HG02642 (cell line): Measurements from ENCODE around the gene CDNF.
"Not testable (repeated sequence)": the region's sequence is repeated elsewhere in the genome, so short reads cannot be mapped to it uniquely, and the experiment has no call there.

Experiments used
- ATAC-seq: cut with Tn5 transposase; IDR thresholded peaks from one replicate; pipeline ENCODE4 v1.9.1; 2021; ENCODE audit warnings: mild to moderate bottlenecking; ENCODE audit not compliant: unreplicated experiment, poor library complexity

Gene CDNF

GRCh38 chr10:14837757-14838581 lies at the start of gene CDNF, which contains the start of the genes HSPA14 and MSANTD7:
CDNF (minus strand) TSS chr10:14838037; CDS start chr10:14837946, 91 bp downstream.
HSPA14 (plus strand) TSS chr10:14838306; CDS start chr10:14838403, 97 bp downstream.
MSANTD7 (plus strand) TSS chr10:14838306; CDS start chr10:14842285, 3,979 bp downstream.
- peak; percentile 95 for ATAC-seq

GRCh38 chr10:14884082-14884481 lies 46.2 kb upstream of the CDNF start:
- no peak for ATAC-seq

- no peak for ATAC-seq
Measured at GRCh38 chr10:14880229-14880628, 42.4 kb upstream of the CDNF start.

- no peak for ATAC-seq
Measured at GRCh38 chr10:14879928-14880193, 42.0 kb upstream of the CDNF start.

- peak; percentile 25 for ATAC-seq
Measured at GRCh38 chr10:14879124-14879927, 41.5 kb upstream of the CDNF start.

- peak; percentile 95 for ATAC-seq
Measured at GRCh38 chr10:14878266-14879123, 40.7 kb upstream of the CDNF start, which contains the start of gene SUV39H2. SUV39H2 (plus strand) TSS chr10:14878866; CDS start chr10:14878889, 23 bp downstream.

- no peak for ATAC-seq
Measured at GRCh38 chr10:14876764-14877163, 38.9 kb upstream of the CDNF start.

- ATAC-seq = no peak
Measured at GRCh38 chr10:14875941-14876340, 38.1 kb upstream of the CDNF start.

- ATAC-seq = no peak
Measured at GRCh38 chr10:14873090-14873760, 35.4 kb upstream of the CDNF start.

GRCh38 chr10:14864871-14865270 lies 27.0 kb upstream of the CDNF start:
- ATAC-seq = not testable (repeated sequence)

GRCh38 chr10:14864466-14864865 lies 26.6 kb upstream of the CDNF start:
- ATAC-seq = not testable (repeated sequence)

- ATAC-seq = no peak
Measured at GRCh38 chr10:14860791-14861190, 23.0 kb upstream of the CDNF start.

- no peak for ATAC-seq
Measured at GRCh38 chr10:14859775-14860174, 21.9 kb upstream of the CDNF start.

GRCh38 chr10:14859043-14859442 lies 21.2 kb upstream of the CDNF start:
- no peak for ATAC-seq

- no peak for ATAC-seq
Measured at GRCh38 chr10:14858338-14858960, 20.6 kb upstream of the CDNF start.

GRCh38 chr10:14855453-14855852 lies 17.6 kb upstream of the CDNF start:
- no peak for ATAC-seq

GRCh38 chr10:14852236-14852635 lies 14.4 kb upstream of the CDNF start:
- no peak for ATAC-seq

GRCh38 chr10:14844948-14845347 lies 7.1 kb upstream of the CDNF start:
- no peak for ATAC-seq

- no peak for ATAC-seq
Measured at GRCh38 chr10:14843327-14843988, 5.6 kb upstream of the CDNF start.
